Ovary (tissue), 9 donors: Measurements from ENCODE around the gene ST8SIA2. TPM values are rescaled to one million over a fixed set of nuclear protein-coding genes. Genes with fewer than 3 reads are reported as not detected.

Experiments used
- DNase-seq, 5 donors: peaks; one replicate each; pipeline ENCODE4 v3.0.0-alpha.2; 2019 to 2020
- H3K27ac ChIP-seq, 2 donors: fragments of 200-600 bp; one replicate each; pipeline versions ENCODE4 v1.5.1 to v1.8.0; 2019 to 2022
- H3K27me3 ChIP-seq: fragments of 200-600 bp; one replicate; pipeline ENCODE4 v1.8.0; 2022
- H3K36me3 ChIP-seq: fragments of 200-600 bp; sonication (generic); one replicate; pipeline ENCODE4 v1.5.1; 2019
- H3K4me1 ChIP-seq: one replicate; pipeline ENCODE4 v1.8.1; 2013; ENCODE audit warnings: mild to moderate bottlenecking, moderate library complexity; ENCODE audit not compliant: insufficient read depth
- H3K4me3 ChIP-seq: fragments of 200-600 bp; sonication (generic); one replicate; pipeline ENCODE4 v1.5.1; 2017
- H3K9me3 ChIP-seq, 2 donors: fragments of 200-600 bp in 1 of 2; sonication (generic) in 1 of 2; one replicate each; pipeline versions ENCODE4 v1.5.1 to v1.8.1; 2013 to 2019; ENCODE audit warnings: mild to moderate bottlenecking in 1 of 2, moderate library complexity in 1 of 2
- EP300 ChIP-seq: sonication (generic); formaldehyde crosslinking; IDR thresholded peaks from one replicate; pipeline ENCODE4 v1.6.1; 2017; ENCODE audit warnings: antibody characterized with exemption
- POLR2A ChIP-seq: fragments of 450-650 bp; IDR thresholded peaks from one replicate; pipeline ENCODE4 v1.6.1; 2017; ENCODE audit warnings: antibody characterized with exemption, mild to moderate bottlenecking, moderate library complexity
- WGBS, 3 donors: extraction: QIAGEN DNeasy Blood & Tissue Kit in 1 of 3; methylation state at CpG; one replicate each; pipeline versions ENCODE4 v1.1.5 to v1.1.7; 2013 to 2017; 5-methylcytosine and 5-hydroxymethylcytosine counted together
- intact Hi-C, 4 donors: fragments of 100-400 bp; cut with DNase I; formaldehyde crosslinking; loops; one replicate each; pipeline versions ENCODE4 v1.11.0 to v1.15.1; 2022 to 2023
- polyA plus RNA-seq, 2 donors: library from polyadenylated mRNA; stranded (reverse); fragments of 200-250 nt in 1 of 2; fragments of 350-450 nt in 1 of 2; fragmentation: Illumina TruSeq in 1 of 2; extraction: RNeasy Lipid Tissue Mini Kit (QIAGEN cat#74804) in 1 of 2; gene quantifications; one replicate each; pipeline ENCODE4 v1.2.3, GENCODE V29; 2013 to 2014
- total RNA-seq, 7 donors: library from RNA; depleted of rRNA in 2 of 7; stranded (reverse); fragments of >200 nt in 2 of 7; fragmentation: NEBNext Ultra II Directional in 3 of 7; extraction: Animal tissue kit (Norgen Biotek cat#: 25700) in 3 of 7; gene quantifications; one replicate each; pipeline versions ENCODE4 v1.1.0 to v1.2.4, GENCODE V29; 2016 to 2023
- TF ChIP-seq, protein P1 (sequence below), 3 donors: fragments of 450-650 bp in 2 of 3; fragments of 200-600 bp in 1 of 3; IDR thresholded peaks; one replicate each; pipeline versions ENCODE4 v1.5.1 to v1.8.0; 2016 to 2022; ENCODE audit warnings: antibody characterized with exemption in 3 of 3, mild to moderate bottlenecking in 1 of 3
- donor health status: DM: no; HTN: no; CAD: no; lungs with moderate emphysema.
- donor health status: DM: no; HTN: no; CAD: no.
- donor health status: Bipolar disorder and iron deficiency.
- donor health status: DM: yes; HTN: yes; CAD: no.
- donor health status: DM: no; HTN: no; CAD: no.
- donor health status: DM: yes; HTN: yes; CAD: no.

Gene ST8SIA2
- total and polyA plus RNA-seq, 9 donors, result 0.01 to 0.46 (median 0.18) TPM; not detected in 4

DNA sequence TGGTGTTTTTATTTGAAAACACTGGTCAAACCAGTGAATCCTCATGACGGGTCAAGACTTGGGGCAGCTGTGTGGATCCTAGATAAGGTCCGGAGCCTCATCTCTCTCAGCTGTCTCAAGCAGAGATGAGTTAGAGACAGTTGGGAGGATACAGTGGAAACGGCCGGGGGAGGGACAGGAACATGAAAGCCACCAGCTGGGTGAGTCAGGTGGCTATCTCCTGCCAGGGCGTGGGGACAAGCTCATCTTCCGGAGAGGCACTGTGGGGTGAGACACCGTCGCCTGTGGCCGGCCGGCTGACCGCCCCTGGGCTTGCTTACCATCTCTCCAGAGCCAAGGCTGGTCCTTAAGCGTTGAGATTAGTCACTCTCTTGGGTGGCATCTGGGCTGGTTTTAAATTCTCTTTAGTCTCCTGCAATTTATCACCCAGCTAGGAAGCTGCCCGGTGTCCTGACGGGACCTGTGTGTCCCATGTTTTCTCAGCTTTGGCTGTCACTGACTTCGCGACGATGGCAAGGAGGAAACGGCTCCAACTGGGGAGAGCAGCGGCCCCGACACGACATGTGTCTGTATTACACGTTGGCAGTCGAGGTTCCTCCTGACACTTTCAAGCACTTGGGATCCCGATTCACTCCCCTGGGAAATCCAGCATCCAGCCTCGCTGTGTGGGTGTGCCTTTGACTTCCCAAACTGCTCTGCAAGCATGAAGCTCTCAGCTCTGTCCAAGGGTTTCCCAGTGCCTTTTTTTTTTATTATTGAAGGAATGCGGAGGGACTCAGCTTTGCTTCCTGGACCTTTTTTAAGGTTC lies 7.5 kb downstream of the ST8SIA2 start:
- Histone ChIP-seq H3K9me3 (no peaks in the 10 kb centered on the region), H3K36me3 (no peaks in the 10 kb centered on the region), H3K4me1 (no peaks in the 10 kb centered on the region), H3K27me3 (no peaks in the 10 kb centered on the region), H3K27ac (no peak overlapping the region), H3K4me3 (no peak overlapping the region)
- intact Hi-C loops, result no loop called here
- 27 to 52% (median 42%) methylated on average over 26 of the region's 26 CpGs for WGBS, 3 donors
- TF ChIP-seq, protein P1, sequence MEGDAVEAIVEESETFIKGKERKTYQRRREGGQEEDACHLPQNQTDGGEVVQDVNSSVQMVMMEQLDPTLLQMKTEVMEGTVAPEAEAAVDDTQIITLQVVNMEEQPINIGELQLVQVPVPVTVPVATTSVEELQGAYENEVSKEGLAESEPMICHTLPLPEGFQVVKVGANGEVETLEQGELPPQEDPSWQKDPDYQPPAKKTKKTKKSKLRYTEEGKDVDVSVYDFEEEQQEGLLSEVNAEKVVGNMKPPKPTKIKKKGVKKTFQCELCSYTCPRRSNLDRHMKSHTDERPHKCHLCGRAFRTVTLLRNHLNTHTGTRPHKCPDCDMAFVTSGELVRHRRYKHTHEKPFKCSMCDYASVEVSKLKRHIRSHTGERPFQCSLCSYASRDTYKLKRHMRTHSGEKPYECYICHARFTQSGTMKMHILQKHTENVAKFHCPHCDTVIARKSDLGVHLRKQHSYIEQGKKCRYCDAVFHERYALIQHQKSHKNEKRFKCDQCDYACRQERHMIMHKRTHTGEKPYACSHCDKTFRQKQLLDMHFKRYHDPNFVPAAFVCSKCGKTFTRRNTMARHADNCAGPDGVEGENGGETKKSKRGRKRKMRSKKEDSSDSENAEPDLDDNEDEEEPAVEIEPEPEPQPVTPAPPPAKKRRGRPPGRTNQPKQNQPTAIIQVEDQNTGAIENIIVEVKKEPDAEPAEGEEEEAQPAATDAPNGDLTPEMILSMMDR (IDR thresholded peaks at IDR 0.05), result no peak
- TF ChIP-seq POLR2A, result no peak
- no peak for TF ChIP-seq EP300
- DNase-seq, result no peak

DNA sequence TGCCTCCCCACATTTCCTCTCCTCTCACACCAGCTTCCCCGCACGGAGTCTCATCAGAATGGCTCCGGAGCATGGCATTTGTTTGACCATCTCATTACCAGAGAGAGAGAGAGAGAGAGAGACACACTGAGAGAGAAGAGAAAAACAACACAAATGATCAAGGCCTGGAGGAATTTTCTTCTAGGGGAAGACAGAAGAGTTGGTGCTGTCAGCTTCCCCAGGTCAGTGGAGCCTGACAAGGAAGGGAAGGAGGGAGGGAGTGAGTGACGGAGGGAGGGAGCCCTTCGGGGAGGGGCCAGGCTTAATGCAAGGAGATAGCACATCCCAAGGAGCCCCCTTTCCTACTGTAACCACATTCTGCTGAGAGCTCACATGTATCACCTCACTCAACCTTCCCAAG lies 9.1 kb downstream of the ST8SIA2 start:
- Histone ChIP-seq H3K27ac (no peak overlapping the region), H3K4me3 (no peak overlapping the region), H3K9me3 (no peaks in the 10 kb centered on the region), H3K27me3 (no peaks in the 10 kb centered on the region), H3K36me3 (no peaks in the 10 kb centered on the region), H3K4me1 (no peaks in the 10 kb centered on the region)
- TF ChIP-seq, protein P1 (IDR thresholded peaks at IDR 0.05), result no peak
- no peak for TF ChIP-seq POLR2A
- no peak for TF ChIP-seq EP300
- DNase-seq, result no peak
- 74 to 86% (median 78%) methylated on average over 5 of the region's 5 CpGs for WGBS, 3 donors
- intact Hi-C loops, result no loop called here

DNA sequence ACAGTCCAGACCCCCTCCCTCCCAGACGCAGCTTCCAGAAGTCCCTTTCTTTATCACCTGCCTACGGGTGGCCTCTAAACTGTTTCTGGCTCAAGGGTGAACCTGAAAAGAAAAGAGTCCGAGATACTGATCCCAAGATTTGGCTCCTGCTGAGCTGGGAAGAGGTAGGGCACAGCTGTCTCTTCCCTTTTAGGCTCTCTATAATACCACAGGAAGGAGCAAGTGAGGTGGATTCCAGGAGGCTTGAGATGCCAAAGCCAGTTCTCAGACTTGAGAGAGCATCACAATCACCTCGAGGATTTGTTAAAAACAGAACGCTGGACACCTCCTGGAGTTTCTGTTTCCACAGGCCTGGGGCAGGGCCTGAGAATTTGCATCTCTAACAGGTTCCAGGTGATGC lies 12.3 kb downstream of the ST8SIA2 start:
- H3K4me1 ChIP-seq, result no peaks in the 10 kb centered on the region
- no peaks in the 10 kb centered on the region for H3K36me3 ChIP-seq
- TF ChIP-seq POLR2A, result no peak
- TF ChIP-seq EP300, result no peak
- TF ChIP-seq, protein P1 (IDR thresholded peaks at IDR 0.05), result no peak
- 68 to 77% (median 71%) methylated on average over 5 of the region's 5 CpGs for WGBS, 3 donors
- H3K27me3 ChIP-seq, result no peaks in the 10 kb centered on the region
- H3K4me3 ChIP-seq, result no peak overlapping the region
- H3K9me3 ChIP-seq, result no peaks in the 10 kb centered on the region
- DNase-seq, result no peak
- intact Hi-C loops, result no loop called here
- no peak overlapping the region for H3K27ac ChIP-seq

DNA sequence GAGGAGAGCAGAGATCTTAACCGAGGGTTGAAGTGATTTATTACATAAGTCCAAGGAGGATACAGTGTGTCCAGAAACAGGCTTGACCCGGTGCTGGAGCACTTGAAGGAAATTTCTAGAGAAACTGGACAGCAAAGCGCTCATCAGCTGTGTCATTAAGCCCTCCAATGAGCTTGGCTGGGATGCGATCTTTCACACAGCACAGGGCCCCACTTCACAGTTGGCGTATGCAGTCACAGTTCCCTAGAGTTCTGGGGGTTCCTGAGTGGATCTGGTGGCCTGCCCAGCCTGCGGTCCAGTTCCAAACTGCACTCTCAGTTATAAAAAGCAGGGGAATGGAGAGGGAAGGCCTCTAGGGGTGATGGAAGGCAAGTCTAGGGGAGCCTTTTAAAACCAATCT lies 13.6 kb downstream of the ST8SIA2 start:
- WGBS, 3 donors, result 73 to 79% (median 75%) methylated on average over 6 of the region's 6 CpGs
- no peak overlapping the region for H3K27ac ChIP-seq
- intact Hi-C loops, result no loop called here
- no peaks in the 10 kb centered on the region for H3K4me1 ChIP-seq
- H3K36me3 ChIP-seq, result no peaks in the 10 kb centered on the region
- H3K27me3 ChIP-seq, result no peaks in the 10 kb centered on the region
- no peak for DNase-seq
- no peaks in the 10 kb centered on the region for H3K9me3 ChIP-seq
- TF ChIP-seq POLR2A, result no peak
- TF ChIP-seq EP300, result no peak
- TF ChIP-seq, protein P1 (IDR thresholded peaks at IDR 0.05), result no peak
- H3K4me3 ChIP-seq, result no peak overlapping the region
